Fibroblast of lung (primary cell): ENCODE measurements around the gene CABLES2.

Experiments used
- EZH2 ChIP-seq: IDR thresholded peaks from 2 replicates; pipeline ENCODE4 v1.5.1; 2012; ENCODE audit warnings: low read length, control low read depth, mild to moderate bottlenecking; ENCODE audit errors: missing control alignments
- TF ChIP-seq, protein P1 (sequence below), 2 donors: IDR thresholded peaks in 1 of 2; conservative IDR thresholded peaks in 1 of 2; 1 replicate in 1 of 2; 2 replicates in 1 of 2; pipeline ENCODE4 v1.5.1; 2011 to 2012; ENCODE audit warnings: low read length in 2 of 2, control low read depth in 1 of 2, inconsistent platforms in 1 of 2, low read depth in 1 of 2, mild to moderate bottlenecking in 1 of 2

GRCh38 chr20:62413896-62414481 lies 6.9 kb upstream of the CABLES2 start:
- TF ChIP-seq, protein P1, sequence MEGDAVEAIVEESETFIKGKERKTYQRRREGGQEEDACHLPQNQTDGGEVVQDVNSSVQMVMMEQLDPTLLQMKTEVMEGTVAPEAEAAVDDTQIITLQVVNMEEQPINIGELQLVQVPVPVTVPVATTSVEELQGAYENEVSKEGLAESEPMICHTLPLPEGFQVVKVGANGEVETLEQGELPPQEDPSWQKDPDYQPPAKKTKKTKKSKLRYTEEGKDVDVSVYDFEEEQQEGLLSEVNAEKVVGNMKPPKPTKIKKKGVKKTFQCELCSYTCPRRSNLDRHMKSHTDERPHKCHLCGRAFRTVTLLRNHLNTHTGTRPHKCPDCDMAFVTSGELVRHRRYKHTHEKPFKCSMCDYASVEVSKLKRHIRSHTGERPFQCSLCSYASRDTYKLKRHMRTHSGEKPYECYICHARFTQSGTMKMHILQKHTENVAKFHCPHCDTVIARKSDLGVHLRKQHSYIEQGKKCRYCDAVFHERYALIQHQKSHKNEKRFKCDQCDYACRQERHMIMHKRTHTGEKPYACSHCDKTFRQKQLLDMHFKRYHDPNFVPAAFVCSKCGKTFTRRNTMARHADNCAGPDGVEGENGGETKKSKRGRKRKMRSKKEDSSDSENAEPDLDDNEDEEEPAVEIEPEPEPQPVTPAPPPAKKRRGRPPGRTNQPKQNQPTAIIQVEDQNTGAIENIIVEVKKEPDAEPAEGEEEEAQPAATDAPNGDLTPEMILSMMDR (conservative IDR thresholded peaks at IDR 0.05 in 1 of 2, IDR thresholded peaks at IDR 0.05 in 1 of 2; ENCODE audit: low read depth in 1 of 2, low read length in 2 of 2) = no peak
- no peak for TF ChIP-seq EZH2
